GM12878 (cell line): ENCODE data around the gene TMEM214. TPM values are rescaled to one million over a fixed set of nuclear protein-coding genes. Genes with fewer than 3 reads are reported as not detected.

ENCODE experiments used
- ATAC-seq: fragments of 200-7000 bp; cut with Tn5 transposase; 3 replicates; pipeline ENCODE4 v1.9.1; 2020; ENCODE audit warnings: mild to moderate bottlenecking, moderate library complexity
- BruUV-seq: library from RNA; stranded (reverse); fragments of 400-500 nt; replicated peaks from 2 replicates; lab custom pipeline; 2021; lab: Mats Ljungman, UMichigan
- CTCF ChIA-PET: fragments of 300-600 bp; sonication (Branson Sonifier 250); formaldehyde crosslinking; extraction: SDS; loops from one replicate; lab custom pipeline; 2021; ENCODE audit warnings: inconsistent platforms; lab: Yijun Ruan, JAX
- POLR2A ChIA-PET: fragments of 350-600 bp; formaldehyde crosslinking; extraction: SDS; loops from one replicate; lab custom pipeline; 2021; ENCODE audit warnings: inconsistent platforms; lab: Charles Lee
- RAD21 ChIA-PET: fragments of 300-600 bp; sonication (Branson Sonifier 250); formaldehyde crosslinking; loops from one replicate; lab custom pipeline; 2023; ENCODE audit warnings: antibody characterized with exemption; ENCODE audit not compliant: unreplicated experiment; lab: Charles Lee
- SMC1A ChIA-PET: fragments of 300-600 bp; sonication (Branson Sonifier 250); formaldehyde crosslinking; loops from one replicate; lab custom pipeline; 2023; ENCODE audit not compliant: unreplicated experiment, uncharacterized antibody; lab: Charles Lee
- DNase-seq: peaks from one replicate; pipeline ENCODE4 v3.0.0-alpha.2; 2011; ENCODE audit warnings: low read depth, low spot score
- FAIRE-seq: peaks from 3 replicates; lab custom pipeline; 2011; peaks lifted over from hg19 to GRCh38; lab: Jason Lieb, UNC
- H2AFZ ChIP-seq: 2 replicates; pipeline ENCODE4 v1.6.0; 2011; ENCODE audit warnings: low read depth, low read length, control low read depth; ENCODE audit not compliant: control insufficient read depth
- H3K27ac ChIP-seq: 2 replicates; pipeline ENCODE4 v1.5.1; 2011; ENCODE audit warnings: control low read depth; ENCODE audit not compliant: control insufficient read depth, insufficient read depth
- H3K27me3 ChIP-seq, 2 experiments: replicated peaks in 1 of 2; 2 replicates each; pipeline versions ENCODE4 v1.6.0 to v1.6.1; 2011; ENCODE audit warnings: low read length in 1 of 2; ENCODE audit not compliant: control insufficient read depth in 2 of 2, insufficient read depth in 2 of 2
- H3K36me3 ChIP-seq, 2 experiments: 2 replicates each; pipeline ENCODE4 v1.5.1; 2011; ENCODE audit warnings: low read length in 1 of 2; ENCODE audit not compliant: control insufficient read depth in 2 of 2, insufficient read depth in 2 of 2
- H3K4me1 ChIP-seq: 2 replicates; pipeline ENCODE4 v1.6.1; 2011; ENCODE audit warnings: mild to moderate bottlenecking, low read length, moderate library complexity, mixed read lengths; ENCODE audit not compliant: control insufficient read depth, insufficient read depth
- H3K4me2 ChIP-seq: 2 replicates; pipeline ENCODE4 v1.6.0; 2011; ENCODE audit warnings: control low read depth; ENCODE audit not compliant: control insufficient read depth, insufficient read depth
- H3K4me3 ChIP-seq: fragments of 200-600 bp; sonication (generic); 2 replicates; pipeline ENCODE4 v1.5.1; 2016
- H3K79me2 ChIP-seq: 2 replicates; pipeline ENCODE4 v1.6.0; 2011; ENCODE audit warnings: low read length; ENCODE audit not compliant: control insufficient read depth, insufficient read depth
- H3K9ac ChIP-seq: 2 replicates; pipeline ENCODE4 v1.8.0; 2011; ENCODE audit warnings: low read length, control low read depth, mixed read lengths; ENCODE audit not compliant: control insufficient read depth, insufficient read depth
- H3K9me3 ChIP-seq: replicated peaks from 3 replicates; pipeline ENCODE4 v1.5.1; 2011; ENCODE audit warnings: mild to moderate bottlenecking, low read length; ENCODE audit not compliant: control insufficient read depth, insufficient read depth
- H4K20me1 ChIP-seq: 2 replicates; pipeline ENCODE4 v1.6.0; 2011; ENCODE audit not compliant: control insufficient read depth, insufficient read depth
- CHD4 ChIP-seq: fragments of 200-600 bp; sonication (generic); IDR thresholded peaks from 2 replicates; pipeline ENCODE4 v1.6.1; 2016; ENCODE audit warnings: mild to moderate bottlenecking
- MLLT1 ChIP-seq: fragments of 450-650 bp; IDR thresholded peaks from 2 replicates; pipeline ENCODE4 v1.6.1; 2016; ENCODE audit warnings: mild to moderate bottlenecking
- POU2F2 ChIP-seq: IDR thresholded peaks from 3 replicates; pipeline ENCODE4 v1.6.1; 2011; ENCODE audit warnings: low read depth, mild to moderate bottlenecking, low read length, borderline replicate concordance
- RB1 ChIP-seq: fragments of 450-650 bp; formaldehyde crosslinking; IDR thresholded peaks from 2 replicates; pipeline ENCODE4 v1.6.1; 2017; ENCODE audit warnings: mild to moderate bottlenecking, borderline replicate concordance
- WGBS: methylation state at CpG from one replicate; pipeline ENCODE4 v1.1.6; 2016; ENCODE audit warnings: low lambda C conversion rate; ENCODE audit not compliant: insufficient replicate concordance, insufficient coverage; ENCODE audit errors: missing lambda C conversion rate; 5-methylcytosine and 5-hydroxymethylcytosine counted together
- in situ Hi-C: fragments of 300-500 bp; cut with MboI; formaldehyde crosslinking; loops from 9 replicates; pipeline ENCODE4 v1.14.3; 2018; ENCODE audit warnings: mixed read lengths
- intact Hi-C: fragments of 100-400 bp; cut with micrococcal nuclease; formaldehyde crosslinking; loops from one replicate; pipeline ENCODE4 v1.14.2; 2022; ENCODE audit not compliant: unreplicated experiment
- polyA plus RNA-seq, 11 experiments: library from polyadenylated mRNA; depleted of rRNA in 4 of 11; unstranded in 6 of 11; stranded (reverse) in 5 of 11; fragments of >200 nt; fragmentation: Nextera tagmentation in 4 of 11; fragmentation: Illumina TruSeq in 1 of 11; extraction: Ambion mirVana in 4 of 11; extraction: Trizol in 1 of 11; gene quantifications; 1 replicate in 1 of 11; 2 replicates in 10 of 11; pipeline versions ENCODE4 v1.2.1 to v1.2.3, GENCODE V29; 2011 to 2016; ENCODE audit warnings: inconsistent platforms in 2 of 11, missing spikeins in 2 of 11, low read depth in 1 of 11
- total RNA-seq, 4 experiments: library from RNA; depleted of rRNA in 3 of 4; stranded (reverse); fragments of >200 nt in 3 of 4; fragmentation: Illumina TruSeq in 1 of 4; extraction: Trizol in 1 of 4; gene quantifications; 2 replicates each; pipeline versions ENCODE4 v1.2.1 to v1.2.3, GENCODE V29; 2013 to 2021
- TF ChIP-seq, protein P1 (sequence below): IDR thresholded peaks from 2 replicates; pipeline ENCODE4 v1.6.1; 2011; ENCODE audit warnings: borderline replicate concordance, low read depth, mild to moderate bottlenecking, moderate library complexity, low read length; ENCODE audit not compliant: insufficient read depth, poor library complexity, severe bottlenecking
- TF ChIP-seq, protein P2 (sequence below): fragments of 450-650 bp; IDR thresholded peaks from 2 replicates; pipeline ENCODE4 v1.6.1; 2017; ENCODE audit warnings: antibody characterized with exemption, mild to moderate bottlenecking, moderate library complexity
- TF ChIP-seq, protein P3 (sequence below): IDR thresholded peaks from 2 replicates; pipeline ENCODE4 v1.6.1; 2012; ENCODE audit warnings: mild to moderate bottlenecking, low read depth, low read length
- TF ChIP-seq, protein P4 (sequence below): fragments of 450-650 bp; IDR thresholded peaks from 2 replicates; pipeline ENCODE4 v1.6.1; 2017; ENCODE audit warnings: mild to moderate bottlenecking, low read depth, inconsistent platforms; ENCODE audit not compliant: poor library complexity, severe bottlenecking

The TMEM214 gene
- total and polyA plus RNA-seq, 10 of the 15 experiments (the other 5 are each of a cell fraction or from before 2014, with no cell fraction given): 10.4 to 79.2 (median 45.0) TPM

GRCh38 chr2:27084297-27085061 lies 51.7 kb downstream of the TMEM214 start:
- FAIRE-seq (no peak), ATAC-seq (no peak), DNase-seq (no peak)
- H3K9me3 ChIP-seq: no peaks in the 10 kb centered on the region
- POLR2A ChIA-PET: interaction anchor here (1.1 to 4.9 kb wide), 4 partner anchors 12 to 50 kb away, joined by 5 to 43 read pairs (median 20); partner anchors contain the start of genes AGBL5 and OST4
- no peak overlapping the region for H3K4me3 ChIP-seq
- CTCF ChIA-PET: interaction anchor here (0.9 to 8.6 kb wide), 8 partner anchors 11 to 218 kb away, joined by 3 to 85 read pairs (median 9); partner anchors contain the start of gene AGBL5
- WGBS: 77% methylated on average over 6 of the region's 6 CpGs
- no peaks in the 10 kb centered on the region for H3K27me3 ChIP-seq
- BruUV-seq: no TSS peak
- no peak overlapping the region for H3K4me2 ChIP-seq
- peaks cover 25% of the 10 kb centered on the region for H3K4me1 ChIP-seq
- in situ Hi-C loops (loop anchor here (10.0 kb wide), 1 partner anchor 120 kb away; no protein-coding TSS in a partner anchor), intact Hi-C loops (no loop called here)
- H2AFZ ChIP-seq: no peak overlapping the region
- no peaks in the 10 kb centered on the region for H4K20me1 ChIP-seq
- SMC1A ChIA-PET: interaction anchor here (1.2 to 3.6 kb wide), 6 partner anchors 10 to 123 kb away, joined by 3 to 19 read pairs (median 6); partner anchors contain the start of gene AGBL5
- no peaks in the 10 kb centered on the region for H3K36me3 ChIP-seq
- H3K9ac ChIP-seq: no peak overlapping the region
- H3K79me2 ChIP-seq: no peaks in the 10 kb centered on the region
- RAD21 ChIA-PET: interaction anchor here (1.5 to 1.8 kb wide), 2 partner anchors 122 to 123 kb away, joined by 5 to 11 read pairs; no protein-coding TSS in a partner anchor
- H3K27ac ChIP-seq: no peak overlapping the region
- TF ChIP-seq RB1: no peak
- TF ChIP-seq, protein P1, sequence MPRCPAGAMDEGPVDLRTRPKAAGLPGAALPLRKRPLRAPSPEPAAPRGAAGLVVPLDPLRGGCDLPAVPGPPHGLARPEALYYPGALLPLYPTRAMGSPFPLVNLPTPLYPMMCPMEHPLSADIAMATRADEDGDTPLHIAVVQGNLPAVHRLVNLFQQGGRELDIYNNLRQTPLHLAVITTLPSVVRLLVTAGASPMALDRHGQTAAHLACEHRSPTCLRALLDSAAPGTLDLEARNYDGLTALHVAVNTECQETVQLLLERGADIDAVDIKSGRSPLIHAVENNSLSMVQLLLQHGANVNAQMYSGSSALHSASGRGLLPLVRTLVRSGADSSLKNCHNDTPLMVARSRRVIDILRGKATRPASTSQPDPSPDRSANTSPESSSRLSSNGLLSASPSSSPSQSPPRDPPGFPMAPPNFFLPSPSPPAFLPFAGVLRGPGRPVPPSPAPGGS: no peak
- TF ChIP-seq, protein P2, sequence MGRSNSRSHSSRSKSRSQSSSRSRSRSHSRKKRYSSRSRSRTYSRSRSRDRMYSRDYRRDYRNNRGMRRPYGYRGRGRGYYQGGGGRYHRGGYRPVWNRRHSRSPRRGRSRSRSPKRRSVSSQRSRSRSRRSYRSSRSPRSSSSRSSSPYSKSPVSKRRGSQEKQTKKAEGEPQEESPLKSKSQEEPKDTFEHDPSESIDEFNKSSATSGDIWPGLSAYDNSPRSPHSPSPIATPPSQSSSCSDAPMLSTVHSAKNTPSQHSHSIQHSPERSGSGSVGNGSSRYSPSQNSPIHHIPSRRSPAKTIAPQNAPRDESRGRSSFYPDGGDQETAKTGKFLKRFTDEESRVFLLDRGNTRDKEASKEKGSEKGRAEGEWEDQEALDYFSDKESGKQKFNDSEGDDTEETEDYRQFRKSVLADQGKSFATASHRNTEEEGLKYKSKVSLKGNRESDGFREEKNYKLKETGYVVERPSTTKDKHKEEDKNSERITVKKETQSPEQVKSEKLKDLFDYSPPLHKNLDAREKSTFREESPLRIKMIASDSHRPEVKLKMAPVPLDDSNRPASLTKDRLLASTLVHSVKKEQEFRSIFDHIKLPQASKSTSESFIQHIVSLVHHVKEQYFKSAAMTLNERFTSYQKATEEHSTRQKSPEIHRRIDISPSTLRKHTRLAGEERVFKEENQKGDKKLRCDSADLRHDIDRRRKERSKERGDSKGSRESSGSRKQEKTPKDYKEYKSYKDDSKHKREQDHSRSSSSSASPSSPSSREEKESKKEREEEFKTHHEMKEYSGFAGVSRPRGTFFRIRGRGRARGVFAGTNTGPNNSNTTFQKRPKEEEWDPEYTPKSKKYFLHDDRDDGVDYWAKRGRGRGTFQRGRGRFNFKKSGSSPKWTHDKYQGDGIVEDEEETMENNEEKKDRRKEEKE: no peak
- TF ChIP-seq, protein P3, sequence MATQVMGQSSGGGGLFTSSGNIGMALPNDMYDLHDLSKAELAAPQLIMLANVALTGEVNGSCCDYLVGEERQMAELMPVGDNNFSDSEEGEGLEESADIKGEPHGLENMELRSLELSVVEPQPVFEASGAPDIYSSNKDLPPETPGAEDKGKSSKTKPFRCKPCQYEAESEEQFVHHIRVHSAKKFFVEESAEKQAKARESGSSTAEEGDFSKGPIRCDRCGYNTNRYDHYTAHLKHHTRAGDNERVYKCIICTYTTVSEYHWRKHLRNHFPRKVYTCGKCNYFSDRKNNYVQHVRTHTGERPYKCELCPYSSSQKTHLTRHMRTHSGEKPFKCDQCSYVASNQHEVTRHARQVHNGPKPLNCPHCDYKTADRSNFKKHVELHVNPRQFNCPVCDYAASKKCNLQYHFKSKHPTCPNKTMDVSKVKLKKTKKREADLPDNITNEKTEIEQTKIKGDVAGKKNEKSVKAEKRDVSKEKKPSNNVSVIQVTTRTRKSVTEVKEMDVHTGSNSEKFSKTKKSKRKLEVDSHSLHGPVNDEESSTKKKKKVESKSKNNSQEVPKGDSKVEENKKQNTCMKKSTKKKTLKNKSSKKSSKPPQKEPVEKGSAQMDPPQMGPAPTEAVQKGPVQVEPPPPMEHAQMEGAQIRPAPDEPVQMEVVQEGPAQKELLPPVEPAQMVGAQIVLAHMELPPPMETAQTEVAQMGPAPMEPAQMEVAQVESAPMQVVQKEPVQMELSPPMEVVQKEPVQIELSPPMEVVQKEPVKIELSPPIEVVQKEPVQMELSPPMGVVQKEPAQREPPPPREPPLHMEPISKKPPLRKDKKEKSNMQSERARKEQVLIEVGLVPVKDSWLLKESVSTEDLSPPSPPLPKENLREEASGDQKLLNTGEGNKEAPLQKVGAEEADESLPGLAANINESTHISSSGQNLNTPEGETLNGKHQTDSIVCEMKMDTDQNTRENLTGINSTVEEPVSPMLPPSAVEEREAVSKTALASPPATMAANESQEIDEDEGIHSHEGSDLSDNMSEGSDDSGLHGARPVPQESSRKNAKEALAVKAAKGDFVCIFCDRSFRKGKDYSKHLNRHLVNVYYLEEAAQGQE: no peak
- no peak for TF ChIP-seq CHD4
- no peak for TF ChIP-seq POU2F2
- TF ChIP-seq MLLT1: no peak
- TF ChIP-seq, protein P4, sequence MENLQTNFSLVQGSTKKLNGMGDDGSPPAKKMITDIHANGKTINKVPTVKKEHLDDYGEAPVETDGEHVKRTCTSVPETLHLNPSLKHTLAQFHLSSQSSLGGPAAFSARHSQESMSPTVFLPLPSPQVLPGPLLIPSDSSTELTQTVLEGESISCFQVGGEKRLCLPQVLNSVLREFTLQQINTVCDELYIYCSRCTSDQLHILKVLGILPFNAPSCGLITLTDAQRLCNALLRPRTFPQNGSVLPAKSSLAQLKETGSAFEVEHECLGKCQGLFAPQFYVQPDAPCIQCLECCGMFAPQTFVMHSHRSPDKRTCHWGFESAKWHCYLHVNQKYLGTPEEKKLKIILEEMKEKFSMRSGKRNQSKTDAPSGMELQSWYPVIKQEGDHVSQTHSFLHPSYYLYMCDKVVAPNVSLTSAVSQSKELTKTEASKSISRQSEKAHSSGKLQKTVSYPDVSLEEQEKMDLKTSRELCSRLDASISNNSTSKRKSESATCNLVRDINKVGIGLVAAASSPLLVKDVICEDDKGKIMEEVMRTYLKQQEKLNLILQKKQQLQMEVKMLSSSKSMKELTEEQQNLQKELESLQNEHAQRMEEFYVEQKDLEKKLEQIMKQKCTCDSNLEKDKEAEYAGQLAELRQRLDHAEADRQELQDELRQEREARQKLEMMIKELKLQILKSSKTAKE: no peak
